ENCODE measurements around the gene LPP. TPM values are rescaled to one million over a fixed set of nuclear protein-coding genes. Genes with fewer than 3 reads are reported as not detected.

LPP gene
- total RNA-seq, 1 experiment from 2014 or later, result 120 TPM

- H3K27me3 Mint-ChIP-seq (ENCODE audit: insufficient read depth, unreplicated experiment), result no peaks in the 10 kb centered on the region
- no peak for DNase-seq
- H3K27ac Mint-ChIP-seq (ENCODE audit: unreplicated experiment), result peak overlapping the region; percentile 13
- ChIA-PET POLR2A (no interaction called here), CTCF (no interaction called here)
- H3K4me1 Mint-ChIP-seq (ENCODE audit: low read depth, unreplicated experiment), result peaks cover 6% of the 10 kb centered on the region
- intact Hi-C loops (cut with micrococcal nuclease; ENCODE audit: unreplicated experiment), result no loop called here
- H3K9me3 Mint-ChIP-seq (ENCODE audit: unreplicated experiment), result peaks cover 22% of the 10 kb centered on the region
- no TSS peak for BruUV-seq (replicated peaks)
- H3K4me3 Mint-ChIP-seq (ENCODE audit: unreplicated experiment), result no peak overlapping the region
- no peaks in the 10 kb centered on the region for H3K36me3 ChIP-seq (ENCODE audit: control insufficient read depth, insufficient read depth, low read length)
- H3K4me3 ChIP-seq (ENCODE audit: low read depth, low read length), result no peak overlapping the region
- peaks cover 8% of the 10 kb centered on the region for H3K9me3 ChIP-seq
- no peak for TF ChIP-seq CTCF (IDR thresholded peaks at IDR 0.05; ENCODE audit: insufficient read depth in 1 of 2, low read depth in 1 of 2, low read length in 1 of 2, severe bottlenecking in 1 of 2, unreplicated experiment in 1 of 2)
- H3K36me3 Mint-ChIP-seq (ENCODE audit: insufficient read depth, unreplicated experiment), result peaks cover 10% of the 10 kb centered on the region
- no peaks in the 10 kb centered on the region for H3K4me1 ChIP-seq
- no peaks in the 10 kb centered on the region for H3K27me3 ChIP-seq (replicated peaks; ENCODE audit: control insufficient read depth, insufficient read depth, low read length)
Measured at GRCh38 chr3:188503647-188504046, 349.7 kb downstream of the LPP start.

- ChIA-PET POLR2A (no interaction called here), CTCF (no interaction called here)
- intact Hi-C loops (cut with micrococcal nuclease; ENCODE audit: unreplicated experiment), result no loop called here
- H3K4me1 ChIP-seq, result no peaks in the 10 kb centered on the region
- Mint-ChIP-seq H3K4me1 (ENCODE audit: low read depth, unreplicated experiment) (peaks cover 6% of the 10 kb centered on the region), H3K27me3 (ENCODE audit: insufficient read depth, unreplicated experiment) (no peaks in the 10 kb centered on the region), H3K27ac (ENCODE audit: unreplicated experiment) (no peak overlapping the region), H3K9me3 (ENCODE audit: unreplicated experiment) (peaks cover 22% of the 10 kb centered on the region), H3K36me3 (ENCODE audit: insufficient read depth, unreplicated experiment) (peaks cover 10% of the 10 kb centered on the region), H3K4me3 (ENCODE audit: unreplicated experiment) (no peak overlapping the region)
- BruUV-seq (replicated peaks), result no TSS peak
- TF ChIP-seq CTCF (IDR thresholded peaks at IDR 0.05; ENCODE audit: insufficient read depth in 1 of 2, low read depth in 1 of 2, low read length in 1 of 2, severe bottlenecking in 1 of 2, unreplicated experiment in 1 of 2), result no peak
- no peak overlapping the region for H3K4me3 ChIP-seq (ENCODE audit: low read depth, low read length)
- peaks cover 8% of the 10 kb centered on the region for H3K9me3 ChIP-seq
- no peaks in the 10 kb centered on the region for H3K36me3 ChIP-seq (ENCODE audit: control insufficient read depth, insufficient read depth, low read length)
- no peak for DNase-seq
- H3K27me3 ChIP-seq (replicated peaks; ENCODE audit: control insufficient read depth, insufficient read depth, low read length), result no peaks in the 10 kb centered on the region
Measured at GRCh38 chr3:188505151-188505550, 351.2 kb downstream of the LPP start.

- H3K27ac Mint-ChIP-seq (ENCODE audit: unreplicated experiment), result no peak overlapping the region
- no peak for TF ChIP-seq CTCF (IDR thresholded peaks at IDR 0.05; ENCODE audit: insufficient read depth in 1 of 2, low read depth in 1 of 2, low read length in 1 of 2, severe bottlenecking in 1 of 2, unreplicated experiment in 1 of 2)
- intact Hi-C loops (cut with micrococcal nuclease; ENCODE audit: unreplicated experiment), result no loop called here
- no peaks in the 10 kb centered on the region for H3K36me3 ChIP-seq (ENCODE audit: control insufficient read depth, insufficient read depth, low read length)
- H3K36me3 Mint-ChIP-seq (ENCODE audit: insufficient read depth, unreplicated experiment), result peaks cover 10% of the 10 kb centered on the region
- H3K27me3 Mint-ChIP-seq (ENCODE audit: insufficient read depth, unreplicated experiment), result no peaks in the 10 kb centered on the region
- H3K27me3 ChIP-seq (replicated peaks; ENCODE audit: control insufficient read depth, insufficient read depth, low read length), result no peaks in the 10 kb centered on the region
- ChIA-PET CTCF (no interaction called here), POLR2A (no interaction called here)
- peaks cover 6% of the 10 kb centered on the region for H3K9me3 ChIP-seq
- BruUV-seq (replicated peaks), result no TSS peak
- no peak overlapping the region for H3K4me3 Mint-ChIP-seq (ENCODE audit: unreplicated experiment)
- H3K4me1 Mint-ChIP-seq (ENCODE audit: low read depth, unreplicated experiment), result peaks cover 11% of the 10 kb centered on the region
- no peak for DNase-seq
- no peak overlapping the region for H3K4me3 ChIP-seq (ENCODE audit: low read depth, low read length)
- peaks cover 18% of the 10 kb centered on the region for H3K9me3 Mint-ChIP-seq (ENCODE audit: unreplicated experiment)
- no peaks in the 10 kb centered on the region for H3K4me1 ChIP-seq
Measured at GRCh38 chr3:188505911-188506310, 352.0 kb downstream of the LPP start.

Measured in Caco-2 (cell line).